ENCODE results near the gene ERBIN. TPM values are rescaled to one million over a fixed set of nuclear protein-coding genes. Genes with fewer than 3 reads are reported as not detected.

The ERBIN gene
- total RNA-seq, 1 experiment from 2014 or later: 143 TPM

- no TSS peak for BruUV-seq (replicated peaks)
- TF ChIP-seq CTCF (conservative IDR thresholded peaks at IDR 0.05): no peak
- no peak for TF ChIP-seq EZH2 (IDR thresholded peaks at IDR 0.05; ENCODE audit: low read depth)
- no peak overlapping the region for H3K27ac ChIP-seq
- CTCF ChIA-PET: interaction anchor here (0.7 kb wide), 1 partner anchor 88 kb away, joined by 10 read pairs; no protein-coding TSS in a partner anchor
- H2AFZ ChIP-seq: no peak overlapping the region
- no peaks in the 10 kb centered on the region for H3K79me2 ChIP-seq (ENCODE audit: low read depth)
- no peaks in the 10 kb centered on the region for H3K27me3 ChIP-seq (ENCODE audit: insufficient read depth, low read depth)
- peaks cover 19% of the 10 kb centered on the region for H3K4me1 ChIP-seq (replicated peaks; ENCODE audit: insufficient read depth)
- H3K4me2 ChIP-seq: peak overlapping the region; percentile 39
- peak in 1 of 2 experiments; percentile 71 for DNase-seq
- H3K36me3 ChIP-seq (ENCODE audit: low read depth): no peaks in the 10 kb centered on the region
- H3K4me3 ChIP-seq: no peak overlapping the region
- intact Hi-C loops (cut with micrococcal nuclease; ENCODE audit: unreplicated experiment): no loop called here
- no peaks in the 10 kb centered on the region for H3K9me2 ChIP-seq (ENCODE audit: insufficient read depth)
- H3F3A ChIP-seq (ENCODE audit: insufficient read depth, low read depth): peaks cover 14% of the 10 kb centered on the region
- no peaks in the 10 kb centered on the region for H3K9me3 ChIP-seq (ENCODE audit: insufficient read depth, low read depth)
- H4K20me1 ChIP-seq (ENCODE audit: insufficient read depth): no peaks in the 10 kb centered on the region
- POLR2A ChIA-PET (ENCODE audit: unreplicated experiment): interaction anchor here (0.7 kb wide), 1 partner anchor 18 kb away, joined by 4 read pairs; no protein-coding TSS in a partner anchor
Observed at GRCh38 chr5:65907135-65907534, 19.2 kb upstream of the ERBIN start.

- no peaks in the 10 kb centered on the region for H3K9me2 ChIP-seq (ENCODE audit: insufficient read depth)
- no peak for DNase-seq
- no peaks in the 10 kb centered on the region for H3K27me3 ChIP-seq (ENCODE audit: insufficient read depth, low read depth)
- H3K9me3 ChIP-seq (ENCODE audit: insufficient read depth, low read depth): no peaks in the 10 kb centered on the region
- H3K36me3 ChIP-seq (ENCODE audit: low read depth): no peaks in the 10 kb centered on the region
- H3K4me3 ChIP-seq: no peak overlapping the region
- peaks cover 19% of the 10 kb centered on the region for H3K4me1 ChIP-seq (replicated peaks; ENCODE audit: insufficient read depth)
- no peak overlapping the region for H2AFZ ChIP-seq
- no peak overlapping the region for H3K27ac ChIP-seq
- no TSS peak for BruUV-seq (replicated peaks)
- peaks cover 14% of the 10 kb centered on the region for H3F3A ChIP-seq (ENCODE audit: insufficient read depth, low read depth)
- no peak overlapping the region for H3K4me2 ChIP-seq
- no peaks in the 10 kb centered on the region for H3K79me2 ChIP-seq (ENCODE audit: low read depth)
- intact Hi-C loops (cut with micrococcal nuclease; ENCODE audit: unreplicated experiment): no loop called here
- CTCF ChIA-PET: no interaction called here
- H4K20me1 ChIP-seq (ENCODE audit: insufficient read depth): no peaks in the 10 kb centered on the region
- TF ChIP-seq EZH2 (IDR thresholded peaks at IDR 0.05; ENCODE audit: low read depth): no peak
- no peak for TF ChIP-seq CTCF (conservative IDR thresholded peaks at IDR 0.05)
- POLR2A ChIA-PET (ENCODE audit: unreplicated experiment): no interaction called here
Observed at GRCh38 chr5:65910711-65911110, 15.7 kb upstream of the ERBIN start.

DNA sequence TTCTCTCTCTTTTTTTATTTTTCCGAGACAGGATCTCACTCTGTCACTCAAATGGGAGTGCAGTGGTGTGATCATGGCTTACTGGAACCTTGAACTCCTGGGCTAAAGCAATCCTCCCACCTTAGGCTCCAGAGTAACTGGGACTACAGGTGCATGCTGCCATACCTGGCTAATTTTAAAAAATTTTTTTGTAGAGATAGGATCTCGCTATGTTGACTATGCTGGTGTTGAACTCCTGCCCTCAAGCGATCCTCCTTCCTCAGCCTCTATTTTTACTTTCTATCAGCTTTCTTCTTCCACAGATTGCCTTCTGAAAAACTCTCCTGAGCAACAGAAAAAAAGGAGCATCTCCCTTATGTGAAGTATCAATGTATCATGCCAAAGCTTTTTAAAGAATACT lies 14.1 kb upstream of the ERBIN start:
- Histone ChIP-seq H3K27ac (no peak overlapping the region), H3K27me3 (ENCODE audit: insufficient read depth, low read depth) (no peaks in the 10 kb centered on the region), H3K79me2 (ENCODE audit: low read depth) (no peaks in the 10 kb centered on the region), H3K9me3 (ENCODE audit: insufficient read depth, low read depth) (no peaks in the 10 kb centered on the region), H3K4me3 (no peak overlapping the region), H3K9me2 (ENCODE audit: insufficient read depth) (no peaks in the 10 kb centered on the region), H3K36me3 (ENCODE audit: low read depth) (no peaks in the 10 kb centered on the region), H2AFZ (no peak overlapping the region), H3F3A (ENCODE audit: insufficient read depth, low read depth) (peaks cover 7% of the 10 kb centered on the region; the same call in 1 of the 2 replicates), H3K4me1 (replicated peaks; ENCODE audit: insufficient read depth) (peaks cover 7% of the 10 kb centered on the region), H4K20me1 (ENCODE audit: insufficient read depth) (no peaks in the 10 kb centered on the region), H3K4me2 (no peak overlapping the region)
- BruUV-seq (replicated peaks): no TSS peak
- TF ChIP-seq EZH2 (IDR thresholded peaks at IDR 0.05; ENCODE audit: low read depth): no peak
- TF ChIP-seq CTCF (conservative IDR thresholded peaks at IDR 0.05): no peak
- POLR2A ChIA-PET (ENCODE audit: unreplicated experiment): no interaction called here
- CTCF ChIA-PET: no interaction called here
- no peak for DNase-seq
- intact Hi-C loops (cut with micrococcal nuclease; ENCODE audit: unreplicated experiment): no loop called here

Measured in PC-9 (cell line).